HG02870 (cell line): ENCODE measurements around the gene CDH15.
"Not testable (repeated sequence)": the region's sequence is repeated elsewhere in the genome, so short reads cannot be mapped to it uniquely, and the experiment has no call there.

Experiments used
- ATAC-seq: cut with Tn5 transposase; IDR thresholded peaks from one replicate; pipeline ENCODE4 v1.9.1; 2021; ENCODE audit warnings: mild to moderate bottlenecking, moderate library complexity; ENCODE audit not compliant: unreplicated experiment

The CDH15 gene

DNA sequence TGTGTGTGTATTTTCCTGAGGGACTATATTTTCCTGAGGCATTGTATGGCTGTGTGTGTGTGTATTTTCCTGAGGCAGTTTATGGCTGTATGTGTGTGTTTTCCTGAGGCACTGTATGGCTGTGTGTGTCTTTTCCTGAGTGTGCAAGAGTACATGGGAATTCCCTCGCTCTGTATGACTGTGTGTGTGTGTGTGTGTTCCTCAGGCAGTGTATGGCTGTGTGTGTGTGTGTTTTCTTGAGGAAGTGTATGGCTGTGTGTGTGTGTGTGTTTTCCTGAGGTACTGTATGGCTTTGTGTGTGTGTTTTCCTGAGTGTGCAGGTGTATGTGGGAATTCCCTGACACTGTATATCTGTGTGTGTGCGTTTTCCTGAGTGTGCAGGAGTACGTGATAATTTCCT lies 50.1 kb downstream of the CDH15 start:
- no peak for ATAC-seq

DNA sequence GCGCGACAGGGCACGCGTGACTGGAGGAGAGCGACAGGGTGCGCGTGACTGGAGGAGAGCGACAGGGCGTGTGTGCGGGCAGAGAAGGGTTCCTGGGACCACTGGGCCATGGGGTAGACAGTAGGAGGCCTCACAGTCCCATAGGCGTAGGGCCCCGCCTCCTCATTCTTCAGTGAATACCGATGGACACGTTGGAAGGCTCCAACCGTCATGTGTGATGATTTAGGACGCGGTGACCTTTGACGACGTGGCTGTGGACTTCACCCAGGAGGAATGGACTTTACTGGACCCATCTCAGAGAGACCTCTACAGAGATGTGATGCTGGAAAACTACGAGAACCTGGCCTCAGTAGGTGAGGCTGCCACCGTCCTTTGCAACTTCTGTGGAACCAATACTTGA lies 51.4 kb downstream of the CDH15 start:
- no peak for ATAC-seq

DNA sequence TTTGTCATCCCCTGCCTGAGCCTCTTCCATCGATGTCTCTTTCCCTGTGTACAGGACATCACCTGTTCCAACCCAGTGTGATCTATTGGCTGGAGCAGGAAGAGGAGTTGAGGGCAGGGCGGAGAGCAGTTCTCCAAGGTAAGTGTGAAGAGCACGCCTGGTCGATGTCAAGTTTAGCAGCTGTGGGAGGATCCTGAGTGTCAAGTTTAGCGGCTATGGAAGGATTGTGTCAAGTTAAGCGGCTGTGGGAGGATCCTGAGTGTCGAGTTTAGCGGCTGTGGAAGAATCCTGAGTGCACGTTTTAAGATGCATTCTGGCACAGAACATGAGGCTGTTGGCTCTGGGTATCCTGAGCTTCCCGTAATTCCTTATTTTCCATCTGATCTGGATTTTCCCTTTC lies 53.1 kb downstream of the CDH15 start:
- ATAC-seq, result no peak

DNA sequence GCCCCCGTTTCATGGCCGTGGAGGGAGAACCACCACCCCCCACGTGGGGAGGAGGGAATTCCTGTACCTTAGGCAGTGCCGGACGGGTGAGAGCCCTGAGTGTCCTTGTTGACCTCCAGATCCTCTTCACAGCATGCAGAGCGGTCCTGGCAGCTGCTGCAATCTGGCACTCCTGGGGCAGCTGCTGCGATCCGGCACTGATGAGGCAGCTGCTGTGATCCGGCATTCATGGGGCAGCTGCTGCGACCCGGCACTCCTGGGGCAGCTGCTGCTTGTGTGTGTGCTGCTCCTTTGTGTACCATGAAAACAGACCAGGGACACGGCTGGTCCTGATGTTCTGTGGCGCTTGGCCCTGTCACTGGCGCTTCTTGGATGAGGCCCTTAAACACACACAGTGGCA lies 58.7 kb downstream of the CDH15 start:
- ATAC-seq, result no peak

DNA sequence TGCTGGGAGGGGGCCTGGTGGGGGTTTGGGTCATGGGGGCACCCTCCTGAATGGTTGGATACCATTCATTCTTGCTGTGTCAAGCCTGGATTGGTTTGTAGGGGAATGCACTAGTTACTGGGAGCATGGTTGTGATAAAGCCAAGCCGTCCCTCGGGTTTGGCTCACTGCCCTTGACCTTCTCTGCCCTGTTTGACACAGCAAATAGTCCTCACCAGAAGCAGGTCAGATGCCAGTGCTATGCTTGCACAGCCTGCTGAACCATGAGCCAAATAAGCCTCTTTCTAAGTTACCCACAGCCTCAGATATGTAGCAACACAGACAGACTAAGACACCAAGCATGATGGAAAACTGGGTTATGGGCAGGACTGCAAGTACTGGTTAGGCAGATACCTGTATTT lies 60.6 kb downstream of the CDH15 start:
- ATAC-seq, result no peak

DNA sequence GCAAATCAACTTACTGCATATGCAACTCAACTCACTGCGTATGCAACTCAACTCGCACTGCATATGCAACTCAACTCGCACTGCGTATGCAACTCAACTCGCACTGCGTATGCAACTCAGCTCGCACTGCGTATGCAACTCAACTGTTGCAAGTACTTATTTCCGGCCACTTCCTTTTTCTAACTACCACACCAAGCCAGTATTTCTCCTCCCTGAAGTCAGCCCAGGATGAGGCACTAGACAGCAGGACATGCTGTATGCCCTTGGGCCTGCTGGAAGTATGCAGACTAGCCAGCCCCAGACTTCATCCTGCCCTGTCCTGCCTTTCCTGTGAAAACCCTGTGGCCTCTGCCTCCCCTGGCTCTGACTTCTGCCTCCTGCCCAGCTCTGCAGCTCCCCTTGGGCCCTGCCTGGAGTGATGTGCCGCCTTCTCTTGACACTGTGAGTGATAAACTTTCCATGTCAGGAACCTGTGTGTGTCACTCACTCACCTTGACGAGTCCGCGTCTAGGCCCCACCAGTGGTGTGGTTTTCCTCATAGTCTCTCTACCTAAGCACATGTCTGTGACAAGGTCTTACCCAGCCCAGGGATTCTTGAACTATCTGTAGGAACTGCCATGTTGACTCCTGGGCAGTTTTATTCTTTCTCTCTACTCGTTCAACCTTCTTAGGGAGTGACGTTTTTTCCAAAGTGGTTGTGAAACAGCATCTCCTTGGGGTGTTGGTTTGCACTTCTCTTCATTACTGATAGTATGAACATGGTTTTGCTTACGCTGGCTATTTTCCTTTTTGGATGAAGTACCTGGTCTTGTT lies 62.3 kb downstream of the CDH15 start:
- ATAC-seq, result no peak

DNA sequence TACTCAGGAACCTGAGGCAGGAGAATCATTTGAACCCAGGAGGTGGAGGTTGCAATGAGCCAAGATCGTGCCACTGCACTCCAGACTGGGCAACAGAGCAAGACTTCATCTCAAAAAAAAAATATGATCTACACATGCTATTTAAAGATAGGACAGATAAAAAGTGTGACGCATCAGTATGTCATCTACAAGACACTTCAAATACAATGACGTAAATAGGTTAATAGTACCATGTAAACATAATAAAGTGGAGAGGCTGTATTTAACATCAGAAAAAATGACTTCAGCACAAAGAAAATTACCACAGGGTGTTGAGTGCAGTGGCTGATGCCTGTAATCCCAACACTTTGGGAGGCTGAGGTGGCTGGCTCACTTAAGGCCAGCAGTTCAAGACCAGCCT lies 66.2 kb downstream of the CDH15 start:
- ATAC-seq, result no peak

DNA sequence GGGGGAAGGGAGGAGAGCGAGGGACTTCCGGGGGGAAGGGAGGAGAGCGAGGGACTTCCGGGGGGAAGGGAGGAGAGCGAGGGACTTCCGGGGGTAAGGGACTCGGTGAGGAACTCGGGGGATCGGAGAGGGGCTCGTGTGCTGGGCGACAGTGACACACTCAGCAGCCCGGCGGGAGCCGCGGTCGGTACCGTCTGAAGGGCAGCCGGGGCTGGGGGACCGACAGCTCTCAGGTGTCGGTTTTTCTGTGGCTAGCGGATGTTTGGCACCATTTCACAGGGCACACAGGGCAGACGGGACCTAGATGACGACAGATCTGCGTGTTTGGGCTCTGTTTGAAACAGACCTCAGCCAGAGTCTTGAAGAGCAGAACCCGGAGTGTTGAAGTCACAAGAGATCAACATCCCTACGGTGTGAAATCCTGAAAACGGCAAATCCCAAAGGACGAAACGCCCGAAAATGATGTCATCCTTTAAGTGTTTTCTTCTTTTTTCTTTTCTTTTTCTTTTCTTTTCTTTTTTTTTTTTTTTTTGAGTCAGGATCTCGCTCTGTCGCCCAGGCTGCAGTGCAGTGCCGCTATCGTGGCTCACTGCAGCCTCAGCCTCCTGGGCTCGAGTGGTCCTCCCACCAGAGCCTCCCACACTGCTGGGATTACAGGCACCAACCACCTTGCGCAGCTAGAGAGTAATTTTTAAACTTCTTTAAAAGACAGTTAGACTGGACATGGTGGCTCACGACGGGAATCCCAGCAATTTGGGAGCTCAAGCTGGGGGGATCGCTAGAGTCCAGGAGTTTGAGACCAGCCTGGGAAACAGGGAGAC lies 69.8 kb downstream of the CDH15 start:
- ATAC-seq, result peak; percentile 48

DNA sequence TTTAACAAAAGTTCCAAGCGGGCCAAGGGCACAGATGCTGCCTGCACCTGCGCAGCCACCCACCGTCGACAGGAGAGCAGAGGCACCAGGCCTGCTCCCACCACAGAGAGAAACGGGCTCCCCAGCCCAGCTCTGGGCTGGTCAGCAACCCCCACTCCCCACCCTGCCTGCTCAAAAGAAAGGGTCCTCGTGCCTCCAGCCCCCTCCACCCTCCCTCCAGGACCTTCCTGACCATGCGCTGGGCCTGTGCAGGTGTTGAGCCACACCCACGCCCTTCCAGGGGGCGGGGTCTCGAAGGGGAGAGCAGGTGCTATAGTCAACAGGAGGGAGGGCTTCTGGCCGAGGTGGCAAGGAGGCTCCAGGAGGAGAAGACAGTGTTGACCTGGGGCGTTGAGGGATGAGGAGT lies 71.2 kb downstream of the CDH15 start:
- ATAC-seq, result no peak

DNA sequence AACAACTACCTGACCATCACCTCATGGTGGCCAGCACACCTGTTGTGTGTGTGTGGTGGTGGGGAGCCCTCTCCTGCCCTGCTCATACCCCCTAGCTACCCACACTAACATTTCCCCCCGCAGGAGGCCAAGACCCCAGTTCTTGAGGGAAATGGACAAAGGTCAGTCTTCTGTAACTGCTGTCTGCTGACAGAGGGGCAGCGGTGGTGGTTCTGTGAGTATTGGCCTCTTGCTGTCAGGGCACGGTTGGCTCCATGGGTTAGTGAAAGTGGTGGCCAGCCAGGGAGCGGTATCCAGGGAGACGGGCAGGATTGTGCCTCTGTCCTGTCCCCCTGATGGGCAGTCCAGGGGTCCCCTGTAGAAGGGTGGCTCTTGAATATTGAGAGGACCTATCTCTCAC lies 72.1 kb downstream of the CDH15 start:
- no peak for ATAC-seq

DNA sequence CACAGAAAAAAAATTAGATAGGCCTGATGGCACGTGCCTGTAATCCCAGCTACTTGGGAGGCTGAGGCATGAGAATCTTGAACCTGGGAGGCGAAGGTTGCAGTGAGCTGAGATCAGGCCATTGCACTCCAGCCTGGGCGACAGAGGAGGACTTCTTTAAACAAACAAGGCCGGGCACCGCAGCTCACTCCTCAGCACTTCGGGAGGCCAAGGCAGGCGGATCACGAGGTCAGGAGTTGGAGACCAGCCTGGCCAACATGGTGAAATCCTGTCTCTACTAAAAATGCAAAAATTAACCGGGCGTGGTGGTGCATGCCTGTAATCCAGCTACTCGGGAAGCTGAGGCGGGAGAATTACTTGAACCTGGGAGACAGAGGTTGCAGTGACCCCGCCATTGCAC lies 72.7 kb downstream of the CDH15 start:
- ATAC-seq, result not testable (repeated sequence)

DNA sequence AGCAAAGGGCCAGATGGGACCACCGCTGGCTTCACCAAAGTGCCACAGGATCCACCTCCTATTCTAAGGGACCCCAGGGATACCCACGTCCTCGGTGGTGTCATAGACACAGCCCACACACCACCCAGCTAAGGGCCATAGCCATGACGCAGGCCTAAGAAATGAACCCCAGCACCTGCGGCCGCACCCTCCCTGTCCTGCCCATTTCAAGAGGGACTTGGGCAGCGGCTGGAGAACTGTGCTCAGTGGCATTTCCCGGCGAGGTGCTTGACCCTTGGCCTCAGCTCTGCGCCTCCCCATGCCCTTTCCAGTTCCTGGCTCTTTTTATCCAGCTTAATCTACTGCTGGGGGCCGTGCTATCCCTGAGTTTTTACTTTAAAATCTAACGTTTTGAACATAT lies 73.2 kb downstream of the CDH15 start:
- ATAC-seq, result no peak
